IPS-18a (cell line): ENCODE results near the gene ZNF425.

Source experiments
- H3K27ac ChIP-seq: one replicate; pipeline ENCODE4 v1.5.1; 2013; ENCODE audit warnings: low read length
- H3K27me3 ChIP-seq: one replicate; pipeline ENCODE4 v1.6.1; 2013; ENCODE audit warnings: mild to moderate bottlenecking, low read length; ENCODE audit not compliant: control insufficient read depth, insufficient read depth
- H3K36me3 ChIP-seq: one replicate; pipeline ENCODE4 v1.6.1; 2013; ENCODE audit warnings: low read depth, low read length; ENCODE audit not compliant: control insufficient read depth
- H3K4me1 ChIP-seq: one replicate; pipeline ENCODE4 v1.6.1; 2013; ENCODE audit warnings: low read depth, low read length; ENCODE audit not compliant: control insufficient read depth
- H3K4me3 ChIP-seq: one replicate; pipeline ENCODE4 v1.5.1; 2013; ENCODE audit warnings: low read length
- H3K9ac ChIP-seq: one replicate; pipeline ENCODE4 v1.6.1; 2013; ENCODE audit warnings: mild to moderate bottlenecking, low read length, moderate library complexity
- H3K9me3 ChIP-seq: one replicate; pipeline ENCODE4 v1.6.1; 2013; ENCODE audit warnings: low read depth, low read length; ENCODE audit not compliant: control insufficient read depth

The ZNF425 gene

GRCh38 chr7:149125863-149126661 is at the start of gene ZNF425:
TSS of gene ZNF425 (minus strand) at chr7:149126324. CDS start at chr7:149126213, 111 bp downstream.
- Histone ChIP-seq H3K27ac (peak within 1 kb of the TSS; percentile 64), H3K9ac (peak within 1 kb of the TSS; percentile 93), H3K36me3 (peaks cover 9% of the 10 kb centered on the region), H3K9me3 (peaks cover 8% of the 10 kb centered on the region), H3K4me1 (peaks cover 13% of the 10 kb centered on the region), H3K27me3 (no peaks in the 10 kb centered on the region), H3K4me3 (peak within 1 kb of the TSS; percentile 96)

- Histone ChIP-seq H3K27ac (no peak overlapping the region), H3K4me3 (no peak overlapping the region), H3K27me3 (no peaks in the 10 kb centered on the region), H3K9me3 (no peaks in the 10 kb centered on the region), H3K9ac (no peak overlapping the region), H3K4me1 (no peaks in the 10 kb centered on the region), H3K36me3 (peaks cover 76% of the 10 kb centered on the region)
These were observed 49.0 kb upstream of the ZNF425 start for GRCh38 chr7:149175150-149175549.

- H3K4me3 ChIP-seq: no peak overlapping the region
- H3K4me1 ChIP-seq: no peaks in the 10 kb centered on the region
- peaks cover 76% of the 10 kb centered on the region for H3K36me3 ChIP-seq
- no peak overlapping the region for H3K27ac ChIP-seq
- no peaks in the 10 kb centered on the region for H3K27me3 ChIP-seq
- no peaks in the 10 kb centered on the region for H3K9me3 ChIP-seq
- no peak overlapping the region for H3K9ac ChIP-seq
These were observed 46.4 kb upstream of the ZNF425 start for GRCh38 chr7:149172534-149172920.

GRCh38 chr7:149171892-149172533 is 45.9 kb upstream of the ZNF425 start:
- Histone ChIP-seq H3K4me3 (no peak overlapping the region), H3K4me1 (no peaks in the 10 kb centered on the region), H3K9me3 (no peaks in the 10 kb centered on the region), H3K9ac (no peak overlapping the region), H3K27ac (no peak overlapping the region), H3K27me3 (no peaks in the 10 kb centered on the region), H3K36me3 (peaks cover 75% of the 10 kb centered on the region)

GRCh38 chr7:149166630-149167352 is 40.7 kb upstream of the ZNF425 start:
- Histone ChIP-seq H3K4me1 (no peaks in the 10 kb centered on the region), H3K4me3 (no peak overlapping the region), H3K36me3 (peaks cover 63% of the 10 kb centered on the region), H3K9me3 (no peaks in the 10 kb centered on the region), H3K27ac (no peak overlapping the region), H3K9ac (no peak overlapping the region), H3K27me3 (no peaks in the 10 kb centered on the region)

- Histone ChIP-seq H3K4me1 (no peaks in the 10 kb centered on the region), H3K27me3 (no peaks in the 10 kb centered on the region), H3K9ac (no peak overlapping the region), H3K4me3 (no peak overlapping the region), H3K36me3 (peaks cover 67% of the 10 kb centered on the region), H3K27ac (no peak overlapping the region), H3K9me3 (no peaks in the 10 kb centered on the region)
These were observed 40.0 kb upstream of the ZNF425 start for GRCh38 chr7:149166142-149166541.

GRCh38 chr7:149161241-149161848 is 35.2 kb upstream of the ZNF425 start:
- Histone ChIP-seq H3K4me1 (no peaks in the 10 kb centered on the region), H3K27ac (no peak overlapping the region), H3K9ac (no peak overlapping the region), H3K9me3 (no peaks in the 10 kb centered on the region), H3K27me3 (no peaks in the 10 kb centered on the region), H3K4me3 (no peak overlapping the region), H3K36me3 (peaks cover 55% of the 10 kb centered on the region)

GRCh38 chr7:149156898-149157297 is 30.8 kb upstream of the ZNF425 start:
- Histone ChIP-seq H3K9ac (no peak overlapping the region), H3K4me1 (no peaks in the 10 kb centered on the region), H3K36me3 (peaks cover 61% of the 10 kb centered on the region), H3K27me3 (no peaks in the 10 kb centered on the region), H3K9me3 (no peaks in the 10 kb centered on the region), H3K4me3 (no peak overlapping the region), H3K27ac (no peak overlapping the region)

- no peaks in the 10 kb centered on the region for H3K9me3 ChIP-seq
These were observed 27.9 kb upstream of the ZNF425 start for GRCh38 chr7:149154056-149154455.

GRCh38 chr7:149153346-149153745 is 27.2 kb upstream of the ZNF425 start:
- peaks cover 41% of the 10 kb centered on the region for H3K36me3 ChIP-seq
- no peaks in the 10 kb centered on the region for H3K9me3 ChIP-seq
- H3K9ac ChIP-seq: no peak overlapping the region
- H3K27me3 ChIP-seq: no peaks in the 10 kb centered on the region
- H3K4me3 ChIP-seq: no peak overlapping the region
- peaks cover 8% of the 10 kb centered on the region for H3K4me1 ChIP-seq
- H3K27ac ChIP-seq: no peak overlapping the region

More at GRCh38 chr7:149154056-149154455, 27.9 kb upstream of the ZNF425 start:
- H3K36me3 ChIP-seq: peaks cover 42% of the 10 kb centered on the region
- H3K27me3 ChIP-seq: no peaks in the 10 kb centered on the region
- no peak overlapping the region for H3K9ac ChIP-seq
- no peak overlapping the region for H3K27ac ChIP-seq
- H3K4me1 ChIP-seq: peaks cover 8% of the 10 kb centered on the region
- H3K4me3 ChIP-seq: no peak overlapping the region

- Histone ChIP-seq H3K9ac (no peak overlapping the region), H3K9me3 (no peaks in the 10 kb centered on the region), H3K4me3 (no peak overlapping the region), H3K36me3 (peaks cover 29% of the 10 kb centered on the region), H3K27me3 (no peaks in the 10 kb centered on the region), H3K4me1 (peaks cover 17% of the 10 kb centered on the region), H3K27ac (no peak overlapping the region)
These were observed 24.9 kb upstream of the ZNF425 start for GRCh38 chr7:149150981-149151380.
